NCI-H1105 treated with DMSO at 0.1 percent for 48 hours (cell line): ENCODE data around the gene PDGFA.

Experiments used
- DNase-seq: peaks from one replicate; lab custom pipeline; 2025; lab: John Stamatoyannopoulos, UW

PDGFA gene

DNA sequence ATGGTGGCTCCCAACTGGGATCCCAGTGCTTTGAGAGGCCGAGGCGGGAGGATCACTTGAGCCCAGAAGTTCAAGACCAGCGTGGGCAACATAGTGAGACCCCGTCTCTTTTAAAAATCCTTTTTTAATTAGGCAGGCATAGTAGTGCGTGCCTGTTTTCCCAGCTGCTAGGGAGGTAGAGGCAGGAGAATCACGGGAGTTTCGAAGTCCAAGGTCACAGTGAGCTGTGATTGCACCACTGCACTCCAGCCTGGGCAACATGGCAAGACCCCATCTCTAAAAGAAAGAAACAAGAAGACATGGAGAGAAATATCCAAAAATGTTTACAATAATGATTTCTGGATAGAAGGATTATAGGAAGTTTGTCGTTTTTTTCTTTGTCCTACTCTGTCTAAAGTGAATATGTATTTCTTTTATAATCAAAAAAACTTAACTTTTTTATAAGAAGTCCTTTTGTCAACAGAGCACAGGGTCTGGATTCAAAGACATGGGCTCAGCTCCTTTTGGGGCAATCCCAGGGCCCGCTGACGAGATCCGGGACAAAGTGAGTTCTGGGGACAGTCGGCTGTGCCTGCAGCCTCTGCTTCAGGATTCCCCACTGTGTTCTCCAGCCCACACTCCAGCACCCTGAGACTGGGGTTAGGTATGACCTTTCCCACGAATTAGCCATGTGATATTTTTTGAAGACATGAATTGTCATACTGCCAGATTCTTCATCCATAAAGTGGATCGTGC lies 45.6 kb downstream of the PDGFA start:
- no peak for DNase-seq

DNA sequence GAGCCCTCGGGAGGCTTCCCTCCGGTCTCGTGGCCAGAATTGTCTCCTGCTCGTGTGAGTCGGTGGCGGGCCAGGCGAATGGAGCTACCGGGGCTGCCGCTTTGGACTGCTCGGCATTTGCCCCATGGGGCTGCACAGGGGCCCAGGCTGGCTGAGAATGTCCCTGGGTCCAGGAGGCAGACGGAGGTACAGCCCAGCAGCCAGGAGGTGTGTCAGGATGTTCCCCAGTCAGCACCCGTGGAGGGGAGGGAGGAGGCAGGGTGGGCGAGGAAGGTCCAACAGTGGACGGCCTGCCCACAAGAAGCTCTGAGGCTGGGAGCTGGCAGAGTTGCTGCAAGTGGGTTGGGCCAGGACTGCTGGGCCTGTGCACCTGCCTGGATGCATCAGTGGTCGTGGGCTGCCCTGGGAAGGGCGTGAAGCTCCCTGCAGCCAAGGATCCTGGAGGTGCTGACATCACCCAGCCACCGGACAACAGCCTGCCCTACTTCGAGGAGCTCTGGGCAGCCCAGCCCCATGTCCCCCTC lies 46.4 kb downstream of the PDGFA start:
- DNase-seq: no peak

DNA sequence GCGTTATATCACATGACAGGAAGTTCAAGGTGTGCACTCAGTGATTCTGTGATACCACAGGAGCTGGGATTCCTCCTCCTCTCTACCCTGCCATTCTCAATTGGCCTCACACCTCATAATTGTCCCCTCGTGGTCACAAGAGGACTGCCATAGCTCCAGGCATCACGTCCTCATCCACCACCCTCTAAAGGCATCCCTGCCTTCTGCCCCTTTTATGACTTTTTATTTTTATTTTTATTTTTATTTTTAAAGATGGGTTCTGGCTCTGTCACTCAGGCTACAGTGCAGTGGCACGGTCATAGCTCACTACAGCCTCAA lies 47.0 kb downstream of the PDGFA start:
- DNase-seq: no peak

DNA sequence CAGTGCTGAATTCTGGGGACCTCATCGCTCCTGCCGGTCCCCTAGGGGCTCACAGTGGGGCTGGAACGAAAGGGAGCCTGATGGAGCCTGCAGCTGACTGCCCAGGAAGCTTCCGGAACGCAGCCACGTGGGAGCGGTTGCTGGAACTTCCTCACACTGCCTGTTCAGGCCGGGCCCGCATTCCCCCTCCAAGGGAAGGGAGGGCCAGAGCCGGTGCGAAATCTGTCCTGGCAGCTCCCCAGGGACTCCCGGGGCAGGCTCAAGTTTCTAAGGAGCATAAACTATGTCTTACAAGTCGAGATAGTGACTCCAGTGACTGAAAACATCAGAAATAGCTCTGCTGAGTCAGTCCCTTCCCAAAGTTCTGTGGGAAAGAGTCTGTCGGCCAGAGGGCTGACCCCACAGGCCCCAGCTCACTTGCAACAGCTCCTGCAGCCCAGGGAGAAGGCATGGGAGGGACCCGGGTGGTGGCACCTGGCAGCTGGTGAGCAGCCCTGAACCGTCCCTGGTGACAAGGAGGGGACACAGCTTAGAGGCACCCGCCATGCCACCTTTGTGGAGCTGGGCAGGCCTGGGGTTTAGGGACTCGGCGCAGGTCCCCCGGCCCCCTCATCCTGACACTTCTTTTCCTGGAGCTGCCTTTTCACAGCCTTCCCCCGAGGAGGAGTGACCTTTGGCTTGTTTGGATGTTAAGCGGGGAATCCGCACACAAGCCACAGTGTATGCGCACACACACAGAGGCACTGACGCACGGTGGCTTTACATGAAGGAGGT lies 47.6 kb downstream of the PDGFA start:
- no peak for DNase-seq

DNA sequence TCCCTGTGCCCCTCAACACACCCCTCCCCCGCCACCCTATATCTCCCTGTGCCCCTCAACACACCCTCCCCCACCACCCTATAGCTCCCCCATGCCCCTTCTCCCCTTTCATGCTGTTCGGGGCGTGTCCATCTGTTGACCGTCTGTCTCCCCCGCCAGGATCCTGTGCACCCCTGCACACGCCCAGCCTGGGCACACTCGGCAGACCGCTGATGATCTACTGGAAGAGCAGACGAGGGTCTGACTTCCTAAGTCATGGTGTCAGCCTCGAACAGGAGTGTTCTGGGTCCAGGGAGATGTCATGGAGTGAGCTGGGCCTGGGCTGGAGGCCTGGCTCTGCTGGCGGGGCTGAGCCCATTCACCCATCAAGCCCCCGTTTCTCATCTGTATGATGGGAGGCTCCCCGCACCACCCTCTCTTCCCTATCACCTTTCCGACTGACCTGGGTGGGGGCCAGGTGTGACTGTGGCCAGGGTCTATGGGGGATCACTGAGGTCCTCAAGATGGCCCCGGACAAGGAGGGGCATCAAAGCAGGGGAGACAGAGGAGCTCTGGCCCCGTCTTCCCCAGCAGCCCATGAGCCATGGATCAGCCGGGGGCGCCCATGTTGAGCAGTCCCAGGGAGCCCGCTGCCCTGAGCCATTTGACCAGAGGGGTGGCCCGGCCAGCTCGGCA lies 48.3 kb downstream of the PDGFA start:
- no peak for DNase-seq

DNA sequence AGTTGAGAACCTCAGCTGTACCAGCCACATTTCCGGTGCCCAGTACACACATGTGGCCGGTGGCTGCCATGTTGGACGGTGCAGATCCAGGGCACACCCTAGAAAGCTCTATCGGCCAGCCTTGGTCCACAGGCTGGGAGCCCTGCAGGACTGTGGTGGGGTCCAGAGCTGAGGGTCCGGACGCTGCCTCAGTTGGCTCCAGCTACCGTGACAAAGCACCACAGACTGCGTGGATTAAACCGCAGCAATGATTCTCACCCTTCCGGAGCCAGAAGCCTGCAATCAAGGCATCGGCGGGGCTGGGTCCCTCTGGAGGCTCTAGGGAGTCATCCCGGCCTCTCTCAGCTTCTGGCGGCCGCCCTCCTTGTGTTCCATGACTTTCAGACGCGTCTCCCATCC lies 50.1 kb downstream of the PDGFA start:
- no peak for DNase-seq

DNA sequence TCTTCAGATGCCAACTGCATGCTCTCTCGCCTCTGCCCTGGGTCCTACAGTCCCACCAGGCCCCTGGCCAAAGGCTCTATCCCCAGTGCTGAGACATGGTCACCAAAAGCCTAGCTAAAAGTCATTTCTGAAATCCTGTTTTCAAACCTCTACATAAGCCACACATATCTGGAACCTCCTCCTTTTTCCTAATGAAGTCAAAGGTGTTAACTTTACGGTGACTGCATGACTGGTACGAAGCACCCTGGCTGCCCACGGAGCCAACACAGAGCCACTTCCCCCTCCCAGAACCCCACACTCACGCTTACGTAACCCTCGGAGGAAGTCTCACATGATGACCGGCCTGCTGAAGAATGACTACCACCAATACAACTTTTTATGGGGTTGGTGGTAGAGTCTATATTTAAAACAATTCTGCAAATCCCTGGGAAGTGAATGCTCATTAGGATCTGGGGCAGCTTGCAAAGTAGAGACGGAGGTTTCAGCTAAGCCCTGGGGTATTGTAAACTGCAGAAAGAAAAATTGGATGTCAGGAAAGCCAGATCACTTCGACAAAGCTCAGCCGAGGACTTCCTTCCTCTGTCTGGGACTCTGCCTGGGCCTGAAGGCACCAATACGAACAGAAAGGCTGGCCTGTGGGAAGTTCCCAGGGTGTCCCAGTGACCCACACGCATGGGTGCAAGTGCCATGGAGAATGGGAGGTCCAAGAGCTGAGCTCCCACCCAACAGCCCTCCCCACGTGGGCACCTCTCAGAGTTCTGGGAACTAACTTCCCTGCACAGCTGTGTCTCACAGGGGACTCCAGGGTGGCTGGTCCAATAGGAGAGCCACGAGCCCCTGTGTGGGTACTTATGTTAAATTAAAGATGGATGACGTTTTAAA lies 50.7 kb downstream of the PDGFA start:
- DNase-seq: no peak

DNA sequence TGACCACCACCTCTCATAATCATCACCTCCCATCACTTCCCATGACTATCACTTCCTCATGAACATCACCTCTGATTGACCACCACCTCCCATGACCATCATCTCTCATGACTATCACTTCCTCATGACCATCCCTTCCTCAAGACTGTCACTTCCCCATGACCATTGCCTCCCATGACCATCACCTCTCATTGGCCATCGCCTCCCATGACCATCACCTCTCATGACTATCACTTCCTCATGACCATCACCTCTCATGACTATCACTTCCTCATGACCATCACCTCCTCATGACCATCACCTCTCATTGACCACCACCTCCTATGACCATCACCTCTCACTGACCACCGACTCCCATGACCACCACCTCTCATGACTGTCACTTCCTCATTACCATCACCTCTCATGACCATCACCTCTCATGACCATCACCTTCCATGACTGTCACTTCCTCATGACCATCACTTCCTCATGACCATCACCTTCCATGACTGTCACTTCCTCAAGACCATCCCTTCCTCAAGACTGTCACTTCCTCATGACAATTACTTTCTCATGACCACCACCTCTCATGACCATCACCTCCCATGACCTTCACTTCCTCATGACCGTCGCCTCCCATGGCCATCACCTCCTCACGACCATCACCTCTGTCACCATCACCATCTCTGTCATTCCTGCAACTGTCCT lies 51.6 kb downstream of the PDGFA start:
- DNase-seq: no peak

DNA sequence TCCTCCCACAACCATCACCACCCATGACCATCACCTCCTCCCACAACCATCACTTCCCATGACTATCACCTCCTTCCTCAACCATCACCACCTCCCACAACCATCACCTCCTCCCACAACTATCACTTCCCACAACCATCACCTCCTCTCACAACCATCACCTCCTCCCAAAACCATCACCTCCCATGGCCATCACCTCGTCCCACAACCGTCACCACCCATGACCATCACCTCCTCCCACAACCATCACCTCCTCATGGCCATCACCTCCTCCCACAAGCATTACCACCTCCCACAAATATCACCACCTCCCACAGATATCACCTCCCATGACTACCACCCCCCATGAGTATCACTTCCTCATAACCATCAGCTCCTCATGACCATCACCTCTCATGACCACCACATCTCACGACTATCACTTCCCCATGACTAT lies 52.2 kb downstream of the PDGFA start:
- DNase-seq: no peak

DNA sequence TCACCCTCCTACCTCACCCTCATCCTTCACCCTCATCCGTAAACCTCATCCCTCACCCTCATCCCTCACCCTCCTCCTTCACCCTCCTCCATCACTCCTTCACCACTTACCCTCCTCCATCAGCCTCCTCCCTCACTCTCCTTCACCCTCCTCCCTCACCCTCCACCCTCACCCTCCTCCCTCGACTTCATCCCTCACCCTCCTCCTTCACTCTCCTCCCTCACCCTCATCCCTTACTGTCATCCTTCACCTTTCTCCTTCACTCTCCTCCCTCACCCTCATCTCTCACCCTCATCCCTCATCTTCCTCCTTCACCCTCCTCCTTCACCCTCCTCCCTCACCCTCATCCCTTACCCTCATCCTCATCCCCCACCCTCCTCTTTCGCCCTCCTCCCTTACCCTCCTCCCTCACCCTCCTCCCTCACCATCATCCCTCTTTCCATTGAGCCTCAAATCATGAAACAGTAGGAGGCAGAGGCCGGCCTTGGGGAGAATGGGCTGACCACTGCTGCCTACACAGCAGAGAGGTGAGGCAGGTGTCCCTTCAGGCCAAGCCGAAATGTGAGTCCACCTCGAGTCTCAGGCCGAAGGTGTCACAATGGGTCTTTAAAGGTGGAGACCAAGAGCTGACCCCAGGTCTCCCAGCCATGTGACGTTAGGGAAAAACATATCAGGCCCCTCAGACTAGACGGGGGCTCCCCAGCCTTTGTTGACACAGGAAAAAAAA lies 53.0 kb downstream of the PDGFA start:
- no peak for DNase-seq

DNA sequence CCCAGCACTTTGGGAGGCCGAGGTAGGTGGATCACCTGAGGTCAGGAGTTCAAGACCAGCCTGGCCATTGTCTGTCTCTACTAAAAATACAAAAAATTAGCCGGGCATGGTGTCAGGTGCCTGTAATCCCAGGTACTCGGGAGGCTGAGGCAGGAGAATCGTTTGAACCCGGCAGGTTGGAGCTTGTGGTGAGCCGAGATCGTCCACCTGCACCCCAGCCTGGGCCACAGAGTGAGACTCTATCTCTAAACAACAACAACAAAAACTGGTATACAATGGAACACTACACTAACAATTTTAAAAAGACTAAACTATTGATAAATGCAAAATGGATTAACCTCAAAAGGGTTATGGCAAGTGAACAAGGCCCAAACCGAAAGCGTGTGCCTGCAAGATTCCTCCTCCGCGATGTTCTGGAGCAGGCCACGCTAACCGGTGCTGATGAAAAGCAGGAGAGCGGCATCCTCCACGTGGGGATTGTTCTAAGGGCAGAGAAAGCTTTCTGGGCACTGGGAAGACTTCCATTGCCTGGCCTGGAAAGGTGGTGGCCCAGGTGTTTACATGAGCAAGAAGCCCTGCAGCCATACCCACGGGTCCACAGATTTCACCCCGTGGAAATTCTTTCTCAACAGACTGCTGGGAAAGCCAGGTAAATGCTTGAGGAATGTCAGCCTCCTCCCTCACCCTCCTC lies 53.8 kb downstream of the PDGFA start:
- DNase-seq: no peak

DNA sequence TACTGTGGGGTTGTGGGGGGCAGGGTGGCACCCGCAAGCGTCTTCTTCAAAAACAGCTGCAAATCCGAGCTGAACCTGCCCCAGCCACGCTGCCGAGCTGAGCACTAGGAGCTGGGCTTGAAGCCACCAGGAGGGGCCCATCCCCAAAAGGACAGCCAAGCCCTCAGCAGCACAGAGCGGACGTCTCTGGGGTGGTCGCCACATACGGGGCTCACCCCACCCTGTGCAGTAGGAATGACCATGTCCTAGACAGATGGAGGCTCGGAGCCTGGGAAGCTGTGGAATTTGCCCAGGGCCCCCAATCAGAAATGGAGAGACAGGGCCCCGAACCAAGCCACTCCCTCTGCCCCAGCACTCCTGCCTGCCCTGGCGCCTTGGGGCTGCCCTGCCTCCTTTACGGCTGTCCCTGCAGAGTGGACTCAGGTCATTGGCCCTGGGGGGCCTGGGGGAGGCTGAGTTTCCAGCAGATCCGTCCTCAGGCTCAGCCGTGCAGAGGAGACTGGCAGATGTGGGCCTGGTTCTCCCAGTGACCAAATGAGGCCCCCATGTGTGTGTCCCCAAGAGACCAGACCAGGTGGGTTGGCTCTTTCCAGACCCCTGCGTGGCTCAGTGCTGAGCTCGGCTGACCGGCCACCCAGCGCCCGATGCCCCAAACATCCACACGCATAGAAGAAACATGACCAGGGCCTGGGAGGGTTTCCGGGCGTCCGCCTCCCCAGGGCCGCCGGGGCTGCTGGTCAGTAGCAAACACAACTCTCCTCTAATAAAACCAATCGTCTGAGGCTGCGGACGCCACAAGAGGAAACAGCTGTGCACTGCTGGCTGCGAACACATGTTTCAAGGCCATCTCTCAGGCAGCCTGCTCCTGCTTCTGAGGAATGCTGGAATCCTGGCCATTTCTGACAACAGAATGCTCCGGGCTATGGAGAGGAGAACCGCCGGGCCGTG lies 54.9 kb downstream of the PDGFA start:
- no peak for DNase-seq

DNA sequence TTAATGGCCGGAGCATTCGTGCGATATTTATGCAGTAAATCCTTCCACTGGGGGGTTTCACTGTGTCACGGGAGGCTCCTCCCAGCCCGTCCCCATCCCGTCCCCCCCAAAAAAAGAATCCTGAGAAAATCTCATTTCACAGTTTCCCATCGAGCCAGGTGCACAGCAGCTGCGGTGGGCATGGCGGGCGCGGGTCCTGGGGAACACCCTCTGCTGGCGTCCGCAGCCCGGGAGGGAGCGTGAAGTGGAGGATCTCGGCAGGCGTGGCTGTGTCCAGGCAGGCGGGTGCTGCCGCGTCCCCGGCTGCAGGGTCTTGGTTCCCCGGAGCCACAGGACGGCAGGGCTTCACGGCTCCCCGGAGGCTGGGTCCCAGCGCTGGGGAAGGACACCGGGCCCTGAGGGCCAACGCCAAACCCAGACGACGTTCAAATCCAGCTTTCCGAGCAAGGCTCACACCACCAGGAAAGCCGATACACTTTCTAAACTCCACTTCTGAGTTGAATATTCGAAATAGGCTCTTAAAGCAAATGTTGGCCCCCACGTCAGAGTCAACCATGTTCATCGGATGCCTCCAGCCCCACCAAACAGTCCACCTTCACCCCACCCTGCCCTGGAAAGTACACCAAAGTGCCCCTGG lies 55.7 kb downstream of the PDGFA start:
- no peak for DNase-seq

DNA sequence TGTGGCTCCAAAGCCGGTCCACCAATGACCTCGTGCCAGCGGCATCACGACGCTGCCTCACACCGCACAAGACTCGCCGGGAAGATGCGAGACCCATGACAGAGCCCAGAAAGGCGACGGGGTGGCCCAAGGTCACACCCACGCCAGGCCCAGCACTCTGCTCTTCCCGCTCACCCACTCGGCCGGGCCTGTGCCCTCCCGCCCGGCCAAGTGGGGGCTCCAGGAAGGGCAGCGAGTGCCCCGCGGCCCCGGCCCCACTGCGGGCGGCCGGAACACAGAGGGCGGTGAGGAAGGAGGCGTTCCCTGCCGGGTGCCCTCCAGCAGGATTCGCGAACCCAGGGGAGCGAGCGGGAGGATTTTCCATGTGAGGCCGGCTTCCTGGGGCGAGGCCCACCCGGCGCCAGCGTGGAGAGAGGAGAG lies 56.3 kb downstream of the PDGFA start:
- DNase-seq: no peak

DNA sequence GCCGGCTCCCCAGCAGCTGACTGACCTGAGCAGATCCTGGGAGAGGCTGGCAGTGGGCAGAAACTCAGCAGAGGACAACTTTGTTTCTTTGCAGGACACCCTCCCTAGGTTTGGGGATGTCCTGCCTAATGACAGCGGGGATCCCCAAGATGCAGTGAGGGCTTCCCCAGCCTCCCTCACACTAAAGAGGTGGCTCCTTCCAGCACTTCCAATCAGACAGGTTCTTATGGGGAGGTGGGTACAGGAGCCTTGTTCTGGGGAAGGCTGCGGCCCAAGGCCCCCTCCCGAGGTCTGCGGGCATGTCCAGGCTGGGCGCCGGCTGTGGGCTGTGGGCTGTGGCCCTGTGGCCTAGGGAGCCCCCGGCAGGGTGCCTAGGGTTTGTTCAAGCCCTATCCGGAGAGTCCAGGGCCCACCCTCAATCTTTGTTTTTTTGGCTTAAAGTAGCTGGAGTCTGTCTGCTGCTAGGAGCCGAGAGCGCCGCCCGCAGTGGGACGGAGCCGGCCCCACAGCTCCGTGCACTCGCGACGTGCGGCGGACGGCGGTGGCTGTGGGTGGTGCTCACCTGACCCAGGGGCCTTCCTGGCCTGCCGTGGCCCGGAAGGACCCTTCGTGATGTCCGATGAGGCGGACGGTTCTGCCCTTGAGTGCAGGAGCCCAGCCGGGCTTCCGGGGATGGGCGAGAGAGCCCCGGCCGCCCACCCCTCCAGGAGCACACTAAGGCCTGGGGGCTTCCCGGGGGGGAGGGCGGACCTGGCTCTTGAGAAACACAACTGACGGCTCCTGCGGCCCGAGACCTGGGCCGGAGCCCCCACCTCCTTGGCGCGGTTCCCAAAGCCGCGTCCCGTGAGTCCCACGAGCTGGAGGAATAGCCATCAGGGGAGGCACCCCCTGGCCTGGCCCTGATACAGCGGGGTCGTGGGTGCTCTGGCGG lies 57.2 kb downstream of the PDGFA start:
- DNase-seq: no peak

DNA sequence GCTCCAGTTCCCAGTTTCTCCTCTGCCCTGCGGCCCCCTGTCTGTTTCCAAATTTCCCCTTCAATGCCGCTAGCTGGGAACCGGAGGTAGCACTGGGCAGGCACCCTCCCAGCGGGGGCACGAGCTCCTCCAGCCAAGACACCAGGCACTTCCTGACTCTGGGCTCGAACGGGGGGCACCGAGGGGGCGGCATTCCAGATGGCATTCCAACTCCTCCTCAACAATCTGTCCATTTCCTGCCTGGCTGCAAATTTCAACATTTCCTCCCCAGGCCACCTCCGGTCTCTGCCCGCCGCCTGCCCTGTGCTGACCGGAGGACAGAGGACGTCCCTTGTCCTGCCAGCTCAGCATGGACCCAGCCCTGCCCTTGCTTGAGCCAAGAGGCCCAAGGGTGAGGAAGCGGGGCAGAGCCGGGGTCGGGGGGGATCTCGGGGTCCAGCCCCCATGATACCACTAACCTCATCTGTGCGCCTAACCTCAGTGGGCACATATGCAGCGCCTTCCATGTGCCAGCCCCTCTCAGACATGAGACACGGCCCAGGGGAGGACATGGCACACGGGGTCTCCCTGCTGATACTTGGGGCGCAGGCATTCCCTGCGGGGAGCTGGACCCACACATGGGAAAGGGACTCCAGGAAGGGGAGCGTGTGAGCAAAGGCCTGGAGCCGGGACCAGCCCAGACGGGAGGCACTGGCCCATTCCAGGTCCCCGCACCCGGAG lies 58.0 kb downstream of the PDGFA start:
- DNase-seq: no peak

DNA sequence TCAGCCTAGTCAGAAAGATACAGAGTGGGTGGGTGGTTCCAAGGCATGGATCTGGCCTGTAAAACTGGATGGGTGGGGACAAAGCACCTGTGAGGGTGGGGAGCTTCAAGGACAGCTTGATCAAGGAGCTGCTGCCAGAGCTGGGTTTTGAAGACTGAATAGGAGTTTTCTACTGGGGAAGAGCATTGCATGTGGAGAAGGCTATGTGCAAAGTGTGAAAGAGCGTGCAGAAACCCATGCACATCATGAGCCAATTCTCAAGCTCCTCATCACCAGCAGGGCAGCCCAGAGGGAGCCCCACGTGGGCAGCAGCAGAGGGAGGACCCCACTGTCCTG lies 58.6 kb downstream of the PDGFA start:
- DNase-seq: no peak
